H9 (cell line): Measurements from ENCODE around the gene APOL2. TPM values are rescaled to one million over a fixed set of nuclear protein-coding genes. Genes with fewer than 3 reads are reported as not detected.

Experiments used
- DNase-seq: peaks from one replicate; pipeline ENCODE4 v3.0.0-alpha.2; 2017
- H2AFZ ChIP-seq: one replicate; pipeline ENCODE4 v1.6.1; 2013; ENCODE audit warnings: mild to moderate bottlenecking, low read length, control low read depth, moderate library complexity
- H2AK5ac ChIP-seq: 2 replicates; pipeline ENCODE4 v1.6.1; 2013; ENCODE audit warnings: low read length, control low read depth, mixed read lengths; ENCODE audit not compliant: insufficient read length
- H2BK120ac ChIP-seq: one replicate; pipeline ENCODE4 v1.6.1; 2013; ENCODE audit warnings: low read depth, mild to moderate bottlenecking, low read length, control low read depth, inconsistent platforms; ENCODE audit not compliant: poor library complexity, severe bottlenecking
- H2BK12ac ChIP-seq: 2 replicates; pipeline ENCODE4 v1.6.1; 2013; ENCODE audit warnings: low read length, control low read depth, mixed read lengths, low read depth; ENCODE audit not compliant: insufficient read length
- H2BK15ac ChIP-seq: 2 replicates; pipeline ENCODE4 v1.6.1; 2013; ENCODE audit warnings: low read depth, low read length, control low read depth
- H2BK20ac ChIP-seq: one replicate; pipeline ENCODE4 v1.6.1; 2013; ENCODE audit warnings: low read depth, mild to moderate bottlenecking, low read length, control low read depth, inconsistent platforms; ENCODE audit not compliant: poor library complexity, severe bottlenecking
- H2BK5ac ChIP-seq: 2 replicates; pipeline ENCODE4 v1.6.1; 2013; ENCODE audit warnings: low read length, control low read depth, mixed read lengths; ENCODE audit not compliant: insufficient read length
- H3K14ac ChIP-seq: 2 replicates; pipeline ENCODE4 v1.6.1; 2013; ENCODE audit warnings: low read length, control low read depth; ENCODE audit not compliant: insufficient read depth
- H3K18ac ChIP-seq: 2 replicates; pipeline ENCODE4 v1.6.1; 2013; ENCODE audit warnings: low read depth, mild to moderate bottlenecking, mixed read lengths, low read length, control low read depth; ENCODE audit not compliant: insufficient read length
- H3K23ac ChIP-seq: 2 replicates; pipeline ENCODE4 v1.6.1; 2013; ENCODE audit warnings: low read length, control low read depth, mixed read lengths, low read depth; ENCODE audit not compliant: insufficient read length
- H3K23me2 ChIP-seq: 2 replicates; pipeline ENCODE4 v1.6.1; 2013; ENCODE audit warnings: low read depth, mild to moderate bottlenecking, mixed read lengths, low read length, control low read depth; ENCODE audit not compliant: insufficient read length, poor library complexity, severe bottlenecking
- H3K27ac ChIP-seq: 2 replicates; pipeline ENCODE4 v1.5.1; 2013; ENCODE audit warnings: low read length, control low read depth, mixed read lengths, low read depth; ENCODE audit not compliant: insufficient read length
- H3K27me3 ChIP-seq: 2 replicates; pipeline ENCODE4 v1.6.1; 2013; ENCODE audit warnings: low read length, control low read depth, inconsistent platforms; ENCODE audit not compliant: insufficient read depth
- H3K4ac ChIP-seq: 2 replicates; pipeline ENCODE4 v1.6.1; 2013; ENCODE audit warnings: low read depth, mild to moderate bottlenecking, control low read depth, inconsistent platforms, low read length, moderate library complexity
- H3K4me1 ChIP-seq: 2 replicates; pipeline ENCODE4 v1.6.1; 2013; ENCODE audit warnings: low read length, control low read depth, inconsistent platforms; ENCODE audit not compliant: insufficient read depth
- H3K4me2 ChIP-seq: 2 replicates; pipeline ENCODE4 v1.6.1; 2013; ENCODE audit warnings: low read length, control low read depth, mixed read lengths; ENCODE audit not compliant: insufficient read length, insufficient read depth
- H3K56ac ChIP-seq: 2 replicates; pipeline ENCODE4 v1.6.1; 2013; ENCODE audit warnings: low read depth, mild to moderate bottlenecking, mixed read lengths, low read length, control low read depth; ENCODE audit not compliant: insufficient read length
- H3K79me1 ChIP-seq: 2 replicates; pipeline ENCODE4 v1.6.1; 2013; ENCODE audit warnings: low read depth, mild to moderate bottlenecking, moderate library complexity, low read length, control low read depth, inconsistent platforms; ENCODE audit not compliant: insufficient read depth, poor library complexity, severe bottlenecking
- H3K79me2 ChIP-seq: 2 replicates; pipeline ENCODE4 v1.6.1; 2013; ENCODE audit warnings: low read length, control low read depth, inconsistent platforms; ENCODE audit not compliant: insufficient read depth
- H3K9ac ChIP-seq: 2 replicates; pipeline ENCODE4 v1.6.1; 2013; ENCODE audit warnings: low read length, control low read depth, mixed read lengths; ENCODE audit not compliant: insufficient read length; ENCODE audit errors: extremely low read depth
- H3K9me3 ChIP-seq: one replicate; pipeline ENCODE4 v1.6.1; 2013; ENCODE audit warnings: low read depth, low read length, inconsistent platforms; ENCODE audit not compliant: control insufficient read depth
- H3T11ph ChIP-seq: one replicate; pipeline ENCODE4 v1.6.1; 2013; ENCODE audit warnings: mild to moderate bottlenecking, low read length, control low read depth, inconsistent platforms
- H4K20me1 ChIP-seq: one replicate; pipeline ENCODE4 v1.6.1; 2013; ENCODE audit not compliant: control insufficient read depth, insufficient read length, insufficient read depth
- H4K5ac ChIP-seq: 2 replicates; pipeline ENCODE4 v1.6.1; 2013; ENCODE audit warnings: low read depth, mild to moderate bottlenecking, mixed read lengths, low read length, control low read depth; ENCODE audit not compliant: insufficient read length
- H4K8ac ChIP-seq: replicated peaks from 2 replicates; pipeline ENCODE4 v1.6.1; 2013; ENCODE audit warnings: low read length, control low read depth, mixed read lengths, low read depth; ENCODE audit not compliant: insufficient read length
- H4K91ac ChIP-seq: 2 replicates; pipeline ENCODE4 v1.6.1; 2013; ENCODE audit warnings: low read depth, mild to moderate bottlenecking, moderate library complexity, mixed read lengths, low read length, control low read depth; ENCODE audit not compliant: insufficient read length
- H3K27ac Mint-ChIP-seq, 3 experiments: 2 replicates in 2 of 3; 3 replicates in 1 of 3; pipeline ENCODE4 v1.8.0; 2020 to 2021; ENCODE audit warnings: mixed read lengths in 3 of 3, mild to moderate bottlenecking in 1 of 3, moderate library complexity in 1 of 3
- H3K27me3 Mint-ChIP-seq: 2 replicates; pipeline ENCODE4 v1.8.0; 2021; ENCODE audit warnings: low read depth, mild to moderate bottlenecking, moderate library complexity, mixed read lengths
- H3K36me3 Mint-ChIP-seq, 3 experiments: 2 replicates in 2 of 3; 3 replicates in 1 of 3; pipeline ENCODE4 v1.8.0; 2020 to 2021; ENCODE audit warnings: low read depth in 3 of 3, mixed read lengths in 3 of 3; ENCODE audit not compliant: insufficient read depth in 1 of 3
- H3K4me1 Mint-ChIP-seq, 2 experiments: 2 replicates each; pipeline ENCODE4 v1.8.0; 2020; ENCODE audit warnings: mixed read lengths in 2 of 2
- H3K4me3 Mint-ChIP-seq, 2 experiments: 2 replicates in 1 of 2; 3 replicates in 1 of 2; pipeline ENCODE4 v1.8.0; 2020 to 2021; ENCODE audit warnings: mild to moderate bottlenecking in 2 of 2, mixed read lengths in 2 of 2, moderate library complexity in 1 of 2
- H3K9me3 Mint-ChIP-seq, 2 experiments: 2 replicates in 1 of 2; 3 replicates in 1 of 2; pipeline ENCODE4 v1.8.0; 2020; ENCODE audit warnings: mild to moderate bottlenecking in 2 of 2, mixed read lengths in 2 of 2, moderate library complexity in 1 of 2
- CTCF ChIP-seq: fragments of 200-600 bp; sonication (generic); conservative IDR thresholded peaks from 3 replicates; pipeline ENCODE4 v1.8.0; 2021; ENCODE audit warnings: antibody characterized with exemption, mild to moderate bottlenecking
- WGBS: extraction: QIAGEN DNeasy Blood & Tissue Kit; methylation state at CpG from one replicate; pipeline ENCODE4 v1.1.7; 2013; ENCODE audit warnings: missing lambda C conversion rate, low lambda C conversion rate, mixed read lengths; ENCODE audit not compliant: insufficient read length; ENCODE audit errors: extremely low coverage; 5-methylcytosine and 5-hydroxymethylcytosine counted together
- total RNA-seq: library from RNA; stranded (reverse); gene quantifications from 2 replicates; pipeline ENCODE4 v1.2.1, GENCODE V29; 2021

The APOL2 gene
- total RNA-seq, 1 experiment from 2014 or later = 15.6 TPM

DNA sequence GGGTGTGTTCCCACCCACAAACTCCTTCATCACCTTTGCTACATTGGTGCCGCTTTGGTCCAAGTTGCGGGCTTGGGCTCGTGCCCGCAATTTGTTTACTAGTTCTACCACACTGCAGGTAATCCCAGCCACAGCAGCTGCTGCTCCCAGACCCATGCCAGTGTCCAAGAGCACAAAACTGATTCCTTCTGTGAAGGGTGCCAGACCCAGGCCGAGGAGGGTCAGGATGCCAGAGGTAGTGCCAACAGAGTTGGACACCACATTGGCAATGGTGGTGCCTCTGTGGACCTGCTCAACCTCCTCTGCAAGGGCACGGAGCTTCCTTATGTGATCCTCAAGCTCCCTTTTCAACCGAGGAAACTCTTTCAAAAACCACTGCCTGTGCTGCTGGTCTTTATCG, 11.5 kb downstream of the APOL2 start:
- Mint-ChIP-seq H3K27me3 (no peaks in the 10 kb centered on the region), H3K36me3 (peaks cover 10 to 53% (median 38%) of the 10 kb centered on the region in 3 experiments), H3K4me1 (peaks cover 4 to 13% of the 10 kb centered on the region in 2 experiments), H3K27ac (no peak overlapping the region), H3K4me3 (no peak overlapping the region), H3K9me3 (no peaks in the 10 kb centered on the region)
- Histone ChIP-seq H2BK12ac (no peak overlapping the region), H3K9ac (no peak overlapping the region), H3K79me1 (no peaks in the 10 kb centered on the region), H3K14ac (no peak overlapping the region), H3K4me2 (no peak overlapping the region), H3K4me1 (no peaks in the 10 kb centered on the region), H2AK5ac (no peak overlapping the region), H2BK15ac (no peak overlapping the region), H3K27me3 (no peaks in the 10 kb centered on the region), H2BK5ac (no peak overlapping the region), H3K18ac (no peak overlapping the region), H2BK120ac (no peak overlapping the region), H3K27ac (no peak overlapping the region), H4K20me1 (no peaks in the 10 kb centered on the region), H3K9me3 (no peaks in the 10 kb centered on the region), H3K23me2 (no peaks in the 10 kb centered on the region), H3K4ac (no peak overlapping the region), H3K23ac (no peak overlapping the region), H3K56ac (no peak overlapping the region), H4K91ac (no peak overlapping the region), H2BK20ac (no peak overlapping the region), H4K5ac (no peak overlapping the region), H3K79me2 (no peaks in the 10 kb centered on the region), H3T11ph (no peak overlapping the region), H4K8ac (no peak overlapping the region), H2AFZ (no peak overlapping the region)
- no peak for DNase-seq
- TF ChIP-seq CTCF = no peak
- no CpG with 5 or more reads among the region's 8 CpGs for WGBS
